Mucosa of stomach (tissue), 1 donor: ENCODE data around the gene PDCD1LG2.
"Not testable (repeated sequence)": the region's sequence is repeated elsewhere in the genome, so short reads cannot be mapped to it uniquely, and the experiment has no call there.

ENCODE experiments used
- H3K27me3 ChIP-seq: one replicate; pipeline ENCODE4 v1.7.0; 2013; ENCODE audit warnings: mild to moderate bottlenecking, low read length; ENCODE audit not compliant: control insufficient read depth, insufficient read depth
- H3K36me3 ChIP-seq: one replicate; pipeline ENCODE4 v1.7.0; 2013; ENCODE audit warnings: low read length; ENCODE audit not compliant: control insufficient read depth, insufficient read depth
- H3K4me1 ChIP-seq: one replicate; pipeline ENCODE4 v1.7.0; 2013; ENCODE audit warnings: mild to moderate bottlenecking, low read length; ENCODE audit not compliant: control insufficient read depth, insufficient read depth
- H3K4me3 ChIP-seq: one replicate; pipeline ENCODE4 v1.7.0; 2013; ENCODE audit warnings: low read length
- H3K9ac ChIP-seq: one replicate; pipeline ENCODE4 v1.7.0; 2013; ENCODE audit warnings: mild to moderate bottlenecking, low read length, moderate library complexity
- H3K9me3 ChIP-seq: one replicate; pipeline ENCODE4 v1.7.0; 2013; ENCODE audit warnings: mild to moderate bottlenecking, low read length, moderate library complexity; ENCODE audit not compliant: control insufficient read depth
- donor health status: Pancreatic carcinoma.

The PDCD1LG2 gene

DNA sequence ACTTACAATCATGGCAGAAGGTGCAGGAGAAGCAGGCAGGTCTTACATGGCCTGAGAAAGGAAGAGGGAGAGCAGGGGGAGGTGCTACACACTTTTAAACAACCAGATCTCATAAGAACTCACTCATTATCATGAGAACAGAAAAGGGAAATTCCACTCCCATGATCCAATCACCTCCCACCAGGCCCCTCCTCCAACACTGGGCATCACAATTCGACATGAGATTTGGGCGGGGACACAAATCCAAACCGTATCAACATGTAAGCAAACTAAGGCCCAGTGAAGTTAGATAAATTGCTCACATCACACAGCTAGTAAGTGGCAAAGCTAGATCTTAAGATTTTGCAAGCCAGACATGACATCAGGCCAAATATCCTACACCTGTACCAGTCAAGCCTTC is 70.3 kb downstream of the PDCD1LG2 start:
- Histone ChIP-seq H3K4me1 (no peaks in the 10 kb centered on the region), H3K27me3 (no peaks in the 10 kb centered on the region), H3K4me3 (no peak overlapping the region), H3K9me3 (no peaks in the 10 kb centered on the region), H3K9ac (no peak overlapping the region), H3K36me3 (no peaks in the 10 kb centered on the region)

DNA sequence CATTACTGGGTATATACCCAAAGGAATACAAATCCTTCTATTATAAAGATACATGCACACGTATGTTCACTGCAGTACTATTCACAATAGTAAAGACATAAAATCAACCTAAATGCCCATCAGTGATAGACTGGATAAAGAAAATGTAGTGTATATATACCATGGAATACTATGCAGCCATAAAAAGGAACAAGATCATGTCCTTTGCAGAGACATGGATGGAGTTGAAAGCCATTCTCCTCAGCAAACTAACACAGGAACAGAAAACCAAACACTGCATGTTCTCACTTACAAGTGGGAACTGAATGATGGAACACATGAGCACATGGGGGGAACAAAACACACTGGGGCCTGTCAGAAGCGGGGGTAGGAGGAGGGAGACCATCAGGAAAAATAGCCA is 71.4 kb downstream of the PDCD1LG2 start:
- not testable (repeated sequence) for H3K4me1 ChIP-seq, H3K4me3 ChIP-seq

DNA sequence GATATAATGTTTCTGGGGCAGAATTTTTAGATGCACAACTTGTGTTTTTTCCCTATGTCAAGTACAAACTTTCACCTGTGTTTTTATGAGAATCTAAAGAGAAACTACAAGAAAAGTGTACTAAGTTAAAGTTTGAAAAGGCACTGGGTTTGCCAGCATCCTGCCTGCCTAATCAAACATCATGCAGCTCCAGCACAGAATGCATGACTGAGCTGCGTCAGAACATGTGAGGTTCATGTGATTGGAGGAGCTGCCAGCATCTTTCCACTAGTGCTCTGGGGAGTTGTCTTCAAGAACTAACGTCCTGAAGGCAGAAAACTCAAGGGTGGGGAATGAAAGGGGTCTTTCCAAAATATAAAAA is 72.5 kb downstream of the PDCD1LG2 start:
- no peak overlapping the region for H3K9ac ChIP-seq
- H3K4me3 ChIP-seq: no peak overlapping the region
- no peaks in the 10 kb centered on the region for H3K9me3 ChIP-seq
- no peaks in the 10 kb centered on the region for H3K36me3 ChIP-seq
- no peaks in the 10 kb centered on the region for H3K4me1 ChIP-seq
- H3K27me3 ChIP-seq: no peaks in the 10 kb centered on the region

More for the DNA sequence above, 71.4 kb downstream of the PDCD1LG2 start:
- H3K27me3 ChIP-seq, H3K36me3 ChIP-seq, H3K9ac ChIP-seq, H3K9me3 ChIP-seq: not testable (repeated sequence)

DNA sequence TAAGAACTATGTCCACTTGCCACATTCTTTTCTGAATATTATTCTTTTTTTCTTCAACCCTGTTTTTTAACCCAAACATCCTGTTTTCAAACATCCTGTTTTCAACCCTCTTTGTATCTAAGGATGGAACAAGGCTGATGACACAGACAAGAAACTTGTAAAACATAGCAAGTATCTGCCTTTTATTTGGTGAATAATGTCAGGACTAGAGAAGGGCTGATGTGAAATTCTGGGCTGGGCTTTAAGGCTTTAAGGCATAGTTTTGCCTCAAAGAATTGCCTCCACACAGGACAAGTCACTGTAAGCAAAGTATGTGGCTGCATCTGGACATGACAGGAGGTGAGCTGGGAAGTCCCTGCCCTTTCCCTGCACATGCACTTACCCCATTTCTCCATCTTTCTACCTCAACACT is 76.1 kb downstream of the PDCD1LG2 start:
- Histone ChIP-seq H3K9me3 (no peaks in the 10 kb centered on the region), H3K27me3 (no peaks in the 10 kb centered on the region), H3K4me1 (no peaks in the 10 kb centered on the region), H3K9ac (no peak overlapping the region), H3K4me3 (no peak overlapping the region), H3K36me3 (no peaks in the 10 kb centered on the region)

DNA sequence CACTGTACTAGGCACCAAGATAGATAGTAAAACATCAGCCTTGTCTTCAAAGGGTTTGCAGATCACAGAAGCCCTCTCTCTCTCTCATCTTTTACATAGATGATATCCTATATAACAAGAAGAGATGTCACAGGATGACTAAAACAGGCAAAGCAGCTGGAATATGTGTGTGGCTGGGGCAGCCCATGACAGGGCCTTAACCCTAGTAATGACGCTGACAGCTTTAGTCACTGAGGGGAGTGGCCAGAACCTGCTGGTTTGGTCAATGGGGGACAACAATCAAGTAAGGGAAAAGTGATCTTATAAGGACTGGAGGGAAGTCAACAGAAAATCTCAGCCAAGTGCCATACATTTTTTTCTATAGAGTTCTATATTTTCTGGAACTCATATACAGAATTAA is 76.7 kb downstream of the PDCD1LG2 start:
- no peak overlapping the region for H3K9ac ChIP-seq
- H3K27me3 ChIP-seq: no peaks in the 10 kb centered on the region
- no peaks in the 10 kb centered on the region for H3K36me3 ChIP-seq
- no peak overlapping the region for H3K4me3 ChIP-seq
- H3K4me1 ChIP-seq: no peaks in the 10 kb centered on the region
- no peaks in the 10 kb centered on the region for H3K9me3 ChIP-seq

DNA sequence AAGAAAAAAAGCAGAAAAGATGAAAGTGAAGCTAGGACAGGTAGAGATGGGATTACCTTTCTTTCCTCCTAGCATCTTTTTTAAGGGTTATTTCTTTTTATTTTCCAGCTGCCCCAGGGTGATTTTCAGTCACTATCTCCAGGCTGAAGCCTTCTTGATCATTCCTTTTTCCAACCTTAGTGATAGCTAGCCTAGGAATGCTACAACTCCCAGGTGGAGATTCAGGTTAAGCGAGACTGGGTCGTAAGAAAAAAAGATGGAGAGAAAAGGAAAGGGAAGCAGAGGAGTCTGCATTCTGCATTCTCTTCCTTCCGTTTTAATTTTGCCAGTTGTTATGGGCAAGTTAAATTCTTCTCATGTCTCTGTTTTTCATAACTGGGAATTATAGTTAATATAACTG is 81.9 kb downstream of the PDCD1LG2 start:
- no peaks in the 10 kb centered on the region for H3K4me1 ChIP-seq

DNA sequence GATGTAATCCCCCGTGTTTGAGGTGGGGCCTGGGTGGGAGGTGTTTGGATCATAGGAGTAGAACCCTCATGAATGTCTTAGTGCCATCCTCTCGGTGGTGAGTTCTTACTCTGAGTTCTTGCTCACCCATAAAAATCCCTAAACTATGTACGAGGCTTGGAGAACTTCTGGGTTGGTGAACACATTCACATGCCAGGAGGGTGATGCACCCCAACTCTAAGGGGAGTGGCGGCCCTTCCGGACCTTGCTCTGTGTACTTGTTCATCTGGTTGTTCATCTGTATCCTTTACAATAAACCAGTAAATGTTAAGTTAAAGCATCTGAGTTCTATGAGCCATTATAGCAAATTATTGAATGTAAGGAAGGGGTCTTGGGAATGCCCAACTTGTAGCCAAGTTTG is 82.6 kb downstream of the PDCD1LG2 start:
- Histone ChIP-seq H3K9me3 (no peaks in the 10 kb centered on the region), H3K9ac (no peak overlapping the region), H3K4me3 (no peak overlapping the region), H3K4me1 (no peaks in the 10 kb centered on the region), H3K36me3 (no peaks in the 10 kb centered on the region), H3K27me3 (no peaks in the 10 kb centered on the region)

More for the DNA sequence above, 81.9 kb downstream of the PDCD1LG2 start:
- H3K27me3 ChIP-seq: no peaks in the 10 kb centered on the region
- H3K9me3 ChIP-seq: no peaks in the 10 kb centered on the region
- H3K36me3 ChIP-seq: no peaks in the 10 kb centered on the region
- no peak overlapping the region for H3K4me3 ChIP-seq
- H3K9ac ChIP-seq: no peak overlapping the region

DNA sequence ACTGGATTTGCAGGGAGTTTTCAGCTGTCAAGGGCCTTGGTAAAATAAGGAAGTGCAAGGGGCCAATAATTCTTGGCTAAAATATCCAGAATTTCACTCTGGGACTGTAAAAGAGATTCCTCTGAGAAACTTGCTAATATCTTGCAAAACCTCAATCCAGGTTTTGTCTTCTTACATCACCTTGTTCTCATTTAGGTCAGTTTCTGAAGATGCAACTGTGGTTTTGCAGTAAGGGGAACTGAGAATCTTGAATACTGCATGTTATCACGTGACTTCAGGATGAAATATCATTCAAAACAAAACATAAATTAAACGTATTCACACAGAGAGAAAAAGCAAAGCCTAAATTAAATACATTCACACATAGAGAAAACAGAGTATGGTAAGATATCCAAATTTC is 83.6 kb downstream of the PDCD1LG2 start:
- H3K27me3 ChIP-seq: no peaks in the 10 kb centered on the region
- H3K4me1 ChIP-seq: no peaks in the 10 kb centered on the region
- H3K9ac ChIP-seq: no peak overlapping the region
- H3K4me3 ChIP-seq: no peak overlapping the region
- no peaks in the 10 kb centered on the region for H3K9me3 ChIP-seq
- H3K36me3 ChIP-seq: no peaks in the 10 kb centered on the region

DNA sequence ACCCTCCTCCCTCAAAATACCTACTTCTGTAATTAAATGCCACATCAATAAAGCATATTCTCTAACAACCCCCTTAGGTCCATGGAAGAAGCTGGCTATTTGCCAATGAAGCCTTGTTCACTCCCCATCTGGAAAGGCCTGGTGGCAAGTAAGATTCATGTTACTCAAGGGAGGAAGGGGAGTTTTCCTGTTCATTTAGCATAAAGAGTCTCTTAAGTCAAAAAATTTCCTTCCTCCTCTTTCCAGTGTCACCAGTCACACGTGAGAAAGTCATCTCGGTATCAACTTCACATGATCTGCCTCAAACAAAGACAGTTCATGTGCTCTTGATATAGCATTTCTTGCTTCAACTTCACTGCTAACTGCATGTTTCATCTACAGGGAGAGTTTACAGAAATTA is 85.8 kb downstream of the PDCD1LG2 start:
- H3K36me3 ChIP-seq: no peaks in the 10 kb centered on the region
- H3K9me3 ChIP-seq: no peaks in the 10 kb centered on the region
- no peaks in the 10 kb centered on the region for H3K27me3 ChIP-seq
- no peak overlapping the region for H3K4me3 ChIP-seq
- no peak overlapping the region for H3K9ac ChIP-seq
- no peaks in the 10 kb centered on the region for H3K4me1 ChIP-seq

DNA sequence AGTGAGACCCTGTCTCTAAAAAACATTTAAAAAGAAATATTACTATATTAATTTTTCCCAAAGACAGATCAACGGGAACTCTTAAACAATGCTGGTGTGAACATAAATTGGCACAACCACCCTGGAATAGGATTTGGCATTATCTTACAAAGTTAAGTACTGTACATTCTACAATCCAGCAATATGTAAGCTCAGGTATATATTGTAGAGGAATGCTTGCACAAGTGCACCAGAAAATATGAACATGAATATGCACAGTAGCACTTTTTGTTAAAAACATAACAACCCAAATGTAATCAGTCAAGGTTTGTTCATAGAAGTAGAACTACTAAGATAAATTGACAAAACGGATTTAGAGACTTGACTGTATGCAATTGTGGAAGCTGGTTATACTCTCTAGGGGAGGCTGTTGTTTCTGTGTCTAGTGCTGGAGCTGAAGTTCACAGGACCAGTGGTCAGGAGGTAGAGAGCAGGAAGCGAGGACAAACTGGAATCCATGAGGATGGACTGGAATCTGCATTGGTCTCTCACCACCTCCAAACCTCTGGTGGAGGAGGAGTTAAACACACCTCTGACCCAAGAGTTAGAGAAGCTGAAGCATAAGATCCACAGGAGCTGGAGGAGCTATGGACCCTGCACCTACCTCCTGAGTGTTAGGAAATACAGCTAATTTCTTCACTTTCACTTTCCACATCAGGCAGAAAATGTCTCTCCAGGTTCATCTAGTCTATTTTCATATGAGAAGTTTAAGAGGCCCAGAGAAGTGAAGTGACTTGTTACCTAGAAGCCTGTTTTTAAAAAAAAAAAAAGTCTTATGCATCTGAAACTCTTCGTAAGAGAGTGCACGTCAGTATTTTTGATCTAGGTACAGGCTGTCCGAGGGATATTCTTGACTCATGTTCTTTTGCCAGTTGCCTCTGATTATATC is 98.2 kb downstream of the PDCD1LG2 start:
- Histone ChIP-seq H3K4me3 (peak overlapping the region; percentile 14), H3K36me3 (no peaks in the 10 kb centered on the region), H3K9ac (peak overlapping the region; percentile 26), H3K27me3 (no peaks in the 10 kb centered on the region), H3K9me3 (no peaks in the 10 kb centered on the region), H3K4me1 (no peaks in the 10 kb centered on the region)

DNA sequence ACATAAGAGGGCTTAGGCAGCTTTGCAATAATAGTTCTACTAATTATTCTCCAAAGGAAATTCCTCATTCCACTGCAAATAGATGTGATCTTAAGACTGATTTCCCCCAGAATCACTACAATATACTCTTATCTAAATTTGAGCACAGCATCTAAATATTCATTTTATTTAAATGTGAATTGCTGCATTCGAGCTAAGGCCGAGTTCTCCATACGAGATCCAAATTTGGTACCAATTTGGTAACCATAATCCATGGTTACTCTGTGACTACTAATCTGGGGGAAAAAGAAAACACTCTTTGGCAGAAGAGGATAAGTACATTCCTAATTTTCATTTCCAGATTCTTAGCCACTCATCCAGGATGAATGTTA is 98.9 kb downstream of the PDCD1LG2 start:
- no peaks in the 10 kb centered on the region for H3K27me3 ChIP-seq
- no peaks in the 10 kb centered on the region for H3K4me1 ChIP-seq
- H3K36me3 ChIP-seq: no peaks in the 10 kb centered on the region
- H3K9me3 ChIP-seq: no peaks in the 10 kb centered on the region
- H3K9ac ChIP-seq: peak overlapping the region; percentile 26
- H3K4me3 ChIP-seq: peak overlapping the region; percentile 14

DNA sequence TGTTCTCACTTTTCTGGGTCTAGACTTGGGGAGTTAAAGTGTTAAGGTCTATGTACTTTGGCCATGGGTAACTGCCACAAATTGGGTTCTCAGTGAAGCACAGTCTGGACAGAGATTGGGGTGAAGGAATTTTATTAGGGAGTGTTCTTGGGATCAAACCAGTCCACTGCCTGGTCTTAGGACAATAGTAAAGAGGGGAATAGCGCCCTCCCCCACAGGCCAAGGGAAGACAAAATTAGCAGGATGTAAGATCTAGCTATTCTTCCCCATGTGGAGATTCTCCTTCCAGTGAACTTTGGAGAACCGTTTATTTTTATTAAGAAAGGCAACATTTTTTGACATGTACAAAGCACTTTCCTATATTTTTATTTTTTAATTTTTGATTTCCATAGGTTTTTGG is 100.2 kb downstream of the PDCD1LG2 start:
- no peak overlapping the region for H3K4me3 ChIP-seq
- no peak overlapping the region for H3K9ac ChIP-seq
- H3K36me3 ChIP-seq: no peaks in the 10 kb centered on the region
- H3K9me3 ChIP-seq: no peaks in the 10 kb centered on the region
- H3K4me1 ChIP-seq: no peaks in the 10 kb centered on the region
- no peaks in the 10 kb centered on the region for H3K27me3 ChIP-seq
